ENCODE results near the gene CCL3.

CCL3 gene

GRCh38 chr17:36131931-36132330, 42.0 kb upstream of the CCL3 start:
- TF ChIP-seq CTCF (IDR thresholded peaks at IDR 0.05; ENCODE audit: control extremely low read depth, extremely low read depth, low read depth, missing control alignments) = no peak
- DNase-seq (ENCODE audit: extremely low spot score) = no peak
- CTCF ChIA-PET = interaction anchor here (0.9 to 6.9 kb wide), 8 partner anchors 9 to 163 kb away, joined by 3 to 67 read pairs (median 5); no protein-coding TSS in a partner anchor
- POLR2A ChIA-PET = interaction anchor here (1.2 kb wide), 1 partner anchor 42 kb away, joined by 3 read pairs; the partner anchor contains the start of gene CCL3

GRCh38 chr17:36131421-36131820, 41.5 kb upstream of the CCL3 start:
- DNase-seq (ENCODE audit: extremely low spot score) = no peak
- ChIA-PET POLR2A (interaction anchor here (1.2 kb wide), 1 partner anchor 41 kb away, joined by 3 read pairs; the partner anchor contains the start of gene CCL3), CTCF (interaction anchor here (1.1 to 6.9 kb wide), 3 partner anchors 16 to 128 kb away, joined by 3 to 67 read pairs (median 20); no protein-coding TSS in a partner anchor)
- TF ChIP-seq CTCF (IDR thresholded peaks at IDR 0.05; ENCODE audit: control extremely low read depth, extremely low read depth, low read depth, missing control alignments) = no peak

- DNase-seq (ENCODE audit: extremely low spot score) = no peak
- TF ChIP-seq CTCF (IDR thresholded peaks at IDR 0.05; ENCODE audit: control extremely low read depth, extremely low read depth, low read depth, missing control alignments) = no peak
- ChIA-PET CTCF (interaction anchor here (1.4 kb wide), 1 partner anchor 11 kb away, joined by 5 read pairs; no protein-coding TSS in a partner anchor), POLR2A (no interaction called here)
Observed at GRCh38 chr17:36130346-36130745, 40.4 kb upstream of the CCL3 start.

GRCh38 chr17:36129616-36130015, 39.7 kb upstream of the CCL3 start:
- no peak for TF ChIP-seq CTCF (IDR thresholded peaks at IDR 0.05; ENCODE audit: control extremely low read depth, extremely low read depth, low read depth, missing control alignments)
- POLR2A ChIA-PET = no interaction called here
- CTCF ChIA-PET = interaction anchor here (1.3 to 2.1 kb wide), 3 partner anchors 11 to 20 kb away, joined by 4 to 9 read pairs (median 5); no protein-coding TSS in a partner anchor
- DNase-seq (ENCODE audit: extremely low spot score) = no peak

GRCh38 chr17:36128411-36128978, 38.6 kb upstream of the CCL3 start:
- ChIA-PET CTCF (interaction anchor here (0.8 to 2.4 kb wide), 6 partner anchors 18 to 159 kb away, joined by 3 to 9 read pairs (median 4); no protein-coding TSS in a partner anchor), POLR2A (interaction anchor here (0.5 kb wide), 1 partner anchor 42 kb away, joined by 4 read pairs; no protein-coding TSS in a partner anchor)
- DNase-seq (ENCODE audit: extremely low spot score) = no peak
- no peak for TF ChIP-seq CTCF (IDR thresholded peaks at IDR 0.05; ENCODE audit: control extremely low read depth, extremely low read depth, low read depth, missing control alignments)

- TF ChIP-seq CTCF (IDR thresholded peaks at IDR 0.05; ENCODE audit: control extremely low read depth, extremely low read depth, low read depth, missing control alignments) = no peak
- POLR2A ChIA-PET = interaction anchor here (0.5 kb wide), 1 partner anchor 42 kb away, joined by 4 read pairs; no protein-coding TSS in a partner anchor
Observed at GRCh38 chr17:36127911-36128310, 38.0 kb upstream of the CCL3 start.

More at GRCh38 chr17:36127911-36128310, 38.0 kb upstream of the CCL3 start:
- DNase-seq (ENCODE audit: extremely low spot score) = no peak
- CTCF ChIA-PET = interaction anchor here (0.8 to 2.4 kb wide), 5 partner anchors 19 to 159 kb away, joined by 3 to 9 read pairs (median 5); no protein-coding TSS in a partner anchor

Data from GM10248 (cell line).